ENCODE results near the gene CHST11. TPM values are rescaled to one million over a fixed set of nuclear protein-coding genes. Genes with fewer than 3 reads are reported as not detected.
A peak's percentile ranks its signal among the peaks of the same experiment; 100 is the strongest.

The CHST11 gene
- total and polyA plus RNA-seq, 9 of the 15 experiments (the other 6 are each of a cell fraction or from before 2014, with no cell fraction given): 2.3 to 38.7 (median 15.0) TPM

DNA sequence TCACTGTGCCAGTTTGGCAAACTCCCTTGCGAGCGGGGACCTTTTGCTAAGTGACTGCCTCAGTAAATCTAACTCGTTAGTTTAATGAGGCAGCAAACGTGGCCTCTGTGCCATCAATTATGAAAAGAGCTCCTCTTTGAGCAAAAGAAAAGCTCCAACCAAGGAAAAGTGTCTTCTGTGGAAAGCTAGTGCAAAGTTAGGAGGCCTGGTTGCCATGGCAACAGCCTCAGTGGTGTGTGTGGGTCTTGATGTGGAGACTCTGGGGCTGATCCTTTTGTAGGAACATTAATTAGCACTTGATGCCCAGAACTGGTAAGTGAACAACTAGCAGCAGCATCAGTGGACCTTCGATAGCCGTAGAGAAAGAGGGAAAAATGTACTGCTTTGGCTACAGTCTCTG is 145.7 kb downstream of the CHST11 start:
- ATAC-seq (no peak), FAIRE-seq (no peak), DNase-seq (ENCODE audit: extremely low read depth in 1 of 4, low spot score in 3 of 4) (no peak)
- POLR2A ChIA-PET: no interaction called here
- H2AFZ ChIP-seq (ENCODE audit: low read depth, low read length): no peak overlapping the region
- H3K36me3 ChIP-seq (ENCODE audit: control insufficient read depth, insufficient read depth, low read length): peaks cover 16% of the 10 kb centered on the region; the same call in 2 of the 3 replicates
- CTCF ChIA-PET (ENCODE audit: low intra/inter-chr PET ratio): no interaction called here
- no peak overlapping the region for H3K4me2 ChIP-seq (ENCODE audit: insufficient read depth, low read length)
- no peak overlapping the region for H3K9ac ChIP-seq (ENCODE audit: insufficient read depth in 1 of 2, low read depth in 2 of 2, low read length in 2 of 2)
- H3K27me3 ChIP-seq (ENCODE audit: control insufficient read depth in 2 of 2, insufficient read depth in 2 of 2, low read length in 2 of 2): no peaks in the 10 kb centered on the region
- no TSS peak for BruUV-seq (replicated peaks)
- H4K20me1 ChIP-seq (replicated peaks; ENCODE audit: control insufficient read depth, insufficient read depth, low read length): no peaks in the 10 kb centered on the region; the same call in 1 of the 2 replicates
- H3K9me1 ChIP-seq (ENCODE audit: control insufficient read depth, insufficient read depth, low read length): peaks cover 6% of the 10 kb centered on the region
- no peak overlapping the region for H3K27ac ChIP-seq (ENCODE audit: extremely low read depth, low read depth, low read length)
- H3K4me3 ChIP-seq: no peak overlapping the region
- peaks cover 74% of the 10 kb centered on the region for H3K79me2 ChIP-seq (ENCODE audit: control insufficient read depth, insufficient read depth, low read length)
- WGBS (ENCODE audit: insufficient coverage, low coverage, missing lambda C conversion rate): 81% methylated on average over 6 of the region's 6 CpGs
- H3K9me3 ChIP-seq (replicated peaks; ENCODE audit: control insufficient read depth, insufficient read depth, low read depth, low read length): no peaks in the 10 kb centered on the region
- peaks cover 43 to 80% of the 10 kb centered on the region in 2 experiments for H3K4me1 ChIP-seq (replicated peaks in 1 of 2; ENCODE audit: control insufficient read depth in 2 of 2, insufficient read depth in 2 of 2, low read length in 2 of 2)
- TF ChIP-seq, protein P1, sequence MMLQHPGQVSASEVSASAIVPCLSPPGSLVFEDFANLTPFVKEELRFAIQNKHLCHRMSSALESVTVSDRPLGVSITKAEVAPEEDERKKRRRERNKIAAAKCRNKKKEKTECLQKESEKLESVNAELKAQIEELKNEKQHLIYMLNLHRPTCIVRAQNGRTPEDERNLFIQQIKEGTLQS (IDR thresholded peaks at IDR 0.05): no peak
- TF ChIP-seq, protein P1 (CRISPR knock-in tag; conservative IDR thresholded peaks at IDR 0.05): no peak
- TF ChIP-seq FOXJ2 (tag; IDR thresholded peaks at IDR 0.05) (no peak), E4F1 (CRISPR knock-in tag; IDR thresholded peaks at IDR 0.05; ENCODE audit: borderline replicate concordance) (no peak), CSDE1 (IDR thresholded peaks at IDR 0.05) (peak in 1 of 2 experiments; percentile 73; a peak in 2 of 4 replicates), ZNF282 (CRISPR knock-in tag; IDR thresholded peaks at IDR 0.05) (no peak), NFXL1 (CRISPR knock-in tag; IDR thresholded peaks at IDR 0.05) (no peak), RFX1 (IDR thresholded peaks at IDR 0.05) (peak; percentile 96), PML (IDR thresholded peaks at IDR 0.05; ENCODE audit: low read length) (no peak), BCOR (IDR thresholded peaks at IDR 0.05) (no peak), ZNF551 (CRISPR knock-in tag; IDR thresholded peaks at IDR 0.05) (no peak), ILF3 (IDR thresholded peaks at IDR 0.05; ENCODE audit: borderline replicate concordance) (no peak), MLLT1 (IDR thresholded peaks at IDR 0.05) (no peak), KLF16 (IDR thresholded peaks at IDR 0.05) (no peak), BMI1 (IDR thresholded peaks at IDR 0.05; ENCODE audit: low read length) (no peak)
- TF ChIP-seq, protein P2, sequence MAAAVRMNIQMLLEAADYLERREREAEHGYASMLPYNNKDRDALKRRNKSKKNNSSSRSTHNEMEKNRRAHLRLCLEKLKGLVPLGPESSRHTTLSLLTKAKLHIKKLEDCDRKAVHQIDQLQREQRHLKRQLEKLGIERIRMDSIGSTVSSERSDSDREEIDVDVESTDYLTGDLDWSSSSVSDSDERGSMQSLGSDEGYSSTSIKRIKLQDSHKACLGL (CRISPR knock-in tag; IDR thresholded peaks at IDR 0.05; ENCODE audit: borderline replicate concordance, poor library complexity, severe bottlenecking): no peak
- intact Hi-C loops (cut with micrococcal nuclease) (no loop called here), in situ Hi-C loops (cut with MboI) (no loop called here)
